ENCODE data around the gene DENND1B.

DNA sequence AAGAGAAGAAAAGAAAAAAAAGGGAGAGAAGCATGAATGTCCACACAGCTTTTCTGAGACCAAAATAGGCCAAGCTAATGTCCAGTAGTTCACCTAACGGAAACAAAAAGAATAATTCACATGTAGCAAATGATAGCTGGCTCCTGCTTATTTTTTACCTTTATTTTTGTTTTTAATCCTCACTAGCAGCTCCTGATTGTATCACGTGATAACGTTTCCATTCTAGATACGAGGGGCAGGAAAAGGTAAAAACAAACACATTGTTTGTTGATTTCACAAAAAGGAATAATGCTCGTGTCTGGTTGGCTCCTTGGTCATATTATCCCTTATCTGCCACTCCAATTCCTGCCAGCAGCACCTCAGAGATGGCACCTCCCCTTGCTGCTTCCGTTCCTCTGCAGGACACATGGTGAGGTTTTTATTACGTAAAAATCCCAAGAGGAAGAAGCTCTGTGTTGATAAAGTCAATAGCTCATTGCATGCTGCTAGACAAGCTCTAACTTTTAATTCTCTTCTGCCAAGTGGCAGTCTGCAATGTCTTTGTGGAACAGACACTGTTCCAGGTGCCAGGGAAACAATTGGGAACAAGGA, 305.6 kb downstream of the DENND1B start:
- TF ChIP-seq, protein P1, sequence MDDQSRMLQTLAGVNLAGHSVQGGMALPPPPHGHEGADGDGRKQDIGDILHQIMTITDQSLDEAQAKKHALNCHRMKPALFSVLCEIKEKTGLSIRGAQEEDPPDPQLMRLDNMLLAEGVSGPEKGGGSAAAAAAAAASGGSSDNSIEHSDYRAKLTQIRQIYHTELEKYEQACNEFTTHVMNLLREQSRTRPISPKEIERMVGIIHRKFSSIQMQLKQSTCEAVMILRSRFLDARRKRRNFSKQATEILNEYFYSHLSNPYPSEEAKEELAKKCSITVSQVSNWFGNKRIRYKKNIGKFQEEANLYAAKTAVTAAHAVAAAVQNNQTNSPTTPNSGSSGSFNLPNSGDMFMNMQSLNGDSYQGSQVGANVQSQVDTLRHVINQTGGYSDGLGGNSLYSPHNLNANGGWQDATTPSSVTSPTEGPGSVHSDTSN (IDR thresholded peaks at IDR 0.05) = no peak
- TF ChIP-seq CTCF (IDR thresholded peaks at IDR 0.05) = no peak
- no peak for TF ChIP-seq SREBF2 (IDR thresholded peaks at IDR 0.05)
- no peak for TF ChIP-seq KDM1A (IDR thresholded peaks at IDR 0.05; ENCODE audit: low read depth)
- TF ChIP-seq POLR2A (IDR thresholded peaks at IDR 0.05; ENCODE audit: low read length) = no peak

Measured in A549 (cell line).